NCI-H2029 treated with DMSO at 0.1 percent for 48 hours (cell line): ENCODE measurements around the gene TSC22D1.

Experiments
- DNase-seq: peaks from one replicate; lab custom pipeline; 2025; lab: John Stamatoyannopoulos, UW

TSC22D1 gene

GRCh38 chr13:44426461-44426860 is 149.7 kb downstream of the TSC22D1 start:
- DNase-seq, result no peak

GRCh38 chr13:44425815-44426078 is 150.4 kb downstream of the TSC22D1 start:
- DNase-seq, result no peak

- no peak for DNase-seq
Measured at GRCh38 chr13:44425041-44425814, 150.9 kb downstream of the TSC22D1 start.

GRCh38 chr13:44423824-44424223 is 152.3 kb downstream of the TSC22D1 start:
- DNase-seq, result no peak

- DNase-seq, result no peak
Measured at GRCh38 chr13:44422755-44423643, 153.1 kb downstream of the TSC22D1 start.

GRCh38 chr13:44421853-44422525 is 154.1 kb downstream of the TSC22D1 start:
- DNase-seq, result no peak

- DNase-seq, result no peak
Measured at GRCh38 chr13:44420376-44421220, 155.5 kb downstream of the TSC22D1 start.

- DNase-seq, result no peak
Measured at GRCh38 chr13:44417876-44418275, 158.3 kb downstream of the TSC22D1 start.

GRCh38 chr13:44417446-44417845 is 158.7 kb downstream of the TSC22D1 start:
- DNase-seq, result no peak

GRCh38 chr13:44416744-44417143 is 159.4 kb downstream of the TSC22D1 start:
- no peak for DNase-seq

- no peak for DNase-seq
Measured at GRCh38 chr13:44416301-44416700, 159.8 kb downstream of the TSC22D1 start.

GRCh38 chr13:44415815-44416214 is 160.3 kb downstream of the TSC22D1 start:
- no peak for DNase-seq

- no peak for DNase-seq
Measured at GRCh38 chr13:44414716-44415115, 161.4 kb downstream of the TSC22D1 start.

- DNase-seq, result no peak
Measured at GRCh38 chr13:44413095-44413494, 163.0 kb downstream of the TSC22D1 start.

- DNase-seq, result no peak
Measured at GRCh38 chr13:44412346-44412935, 163.7 kb downstream of the TSC22D1 start.

GRCh38 chr13:44411841-44412240 is 164.3 kb downstream of the TSC22D1 start:
- no peak for DNase-seq

GRCh38 chr13:44410328-44410859 is 165.7 kb downstream of the TSC22D1 start:
- no peak for DNase-seq

- DNase-seq, result no peak
Measured at GRCh38 chr13:44409595-44409994, 166.5 kb downstream of the TSC22D1 start.

- DNase-seq, result no peak
Measured at GRCh38 chr13:44407891-44408290, 168.2 kb downstream of the TSC22D1 start.

- DNase-seq, result no peak
Measured at GRCh38 chr13:44407379-44407778, 168.8 kb downstream of the TSC22D1 start.

GRCh38 chr13:44406617-44407016 is 169.5 kb downstream of the TSC22D1 start:
- DNase-seq, result no peak
